Prostate gland (tissue), 2 donors: ENCODE results near the gene POLD4.
A peak's percentile ranks its signal among the peaks of the same experiment; 100 is the strongest.

ENCODE experiments used
- POLR2AphosphoS5 ChIP-seq: sonication (generic); formaldehyde crosslinking; IDR thresholded peaks from one replicate; pipeline ENCODE4 v1.6.1; 2017; ENCODE audit warnings: antibody characterized with exemption
- TF ChIP-seq, protein P1 (sequence below), 4 experiments: fragments of 200-600 bp in 2 of 4; fragments of 450-650 bp in 2 of 4; sonication (generic) in 2 of 4; IDR thresholded peaks; 1 replicate in 3 of 4; 2 replicates in 1 of 4; pipeline ENCODE4 v1.5.1; 2016 to 2019; ENCODE audit warnings: antibody characterized with exemption in 4 of 4, mild to moderate bottlenecking in 2 of 4, moderate library complexity in 2 of 4

GRCh38 chr11:67353317-67354074, at the start of gene POLD4:
- TF ChIP-seq, protein P1, sequence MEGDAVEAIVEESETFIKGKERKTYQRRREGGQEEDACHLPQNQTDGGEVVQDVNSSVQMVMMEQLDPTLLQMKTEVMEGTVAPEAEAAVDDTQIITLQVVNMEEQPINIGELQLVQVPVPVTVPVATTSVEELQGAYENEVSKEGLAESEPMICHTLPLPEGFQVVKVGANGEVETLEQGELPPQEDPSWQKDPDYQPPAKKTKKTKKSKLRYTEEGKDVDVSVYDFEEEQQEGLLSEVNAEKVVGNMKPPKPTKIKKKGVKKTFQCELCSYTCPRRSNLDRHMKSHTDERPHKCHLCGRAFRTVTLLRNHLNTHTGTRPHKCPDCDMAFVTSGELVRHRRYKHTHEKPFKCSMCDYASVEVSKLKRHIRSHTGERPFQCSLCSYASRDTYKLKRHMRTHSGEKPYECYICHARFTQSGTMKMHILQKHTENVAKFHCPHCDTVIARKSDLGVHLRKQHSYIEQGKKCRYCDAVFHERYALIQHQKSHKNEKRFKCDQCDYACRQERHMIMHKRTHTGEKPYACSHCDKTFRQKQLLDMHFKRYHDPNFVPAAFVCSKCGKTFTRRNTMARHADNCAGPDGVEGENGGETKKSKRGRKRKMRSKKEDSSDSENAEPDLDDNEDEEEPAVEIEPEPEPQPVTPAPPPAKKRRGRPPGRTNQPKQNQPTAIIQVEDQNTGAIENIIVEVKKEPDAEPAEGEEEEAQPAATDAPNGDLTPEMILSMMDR (IDR thresholded peaks at IDR 0.05) = no peak
- TF ChIP-seq POLR2AphosphoS5 = peak; percentile 93
